Loucy (cell line): Measurements from ENCODE around the gene EREG.

Experiments
- EZH2phosphoT487 ChIP-seq: fragments of 200-600 bp; IDR thresholded peaks from 2 replicates; pipeline ENCODE4 v1.6.1; 2018; ENCODE audit warnings: antibody characterized with exemption, mild to moderate bottlenecking, moderate library complexity, borderline replicate concordance
- TF ChIP-seq, protein P1 (sequence below): fragments of 200-600 bp; sonication (generic); conservative IDR thresholded peaks from 2 replicates; pipeline ENCODE4 v1.5.1; 2014; ENCODE audit warnings: mild to moderate bottlenecking, antibody characterized with exemption, low read length

DNA sequence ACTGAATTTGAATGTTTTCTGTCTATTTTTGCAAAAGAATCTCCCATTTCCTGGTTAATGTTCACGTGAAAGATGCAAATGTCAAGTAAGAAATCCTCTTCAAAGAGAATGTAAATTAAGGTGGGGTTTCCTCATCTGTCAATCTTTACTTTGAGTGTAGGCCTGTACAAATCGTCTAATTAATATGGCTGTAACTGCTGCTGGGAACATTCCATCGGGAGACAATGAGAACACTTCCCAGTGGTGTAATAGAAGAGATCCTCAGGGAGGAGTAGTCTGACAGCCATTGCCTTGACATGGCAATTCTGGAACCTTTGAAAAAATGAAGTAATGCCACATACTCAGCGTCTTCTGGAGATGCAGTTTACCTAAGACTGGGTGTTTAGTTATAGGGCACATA, 3.7 kb downstream of the EREG start:
- TF ChIP-seq, protein P1, sequence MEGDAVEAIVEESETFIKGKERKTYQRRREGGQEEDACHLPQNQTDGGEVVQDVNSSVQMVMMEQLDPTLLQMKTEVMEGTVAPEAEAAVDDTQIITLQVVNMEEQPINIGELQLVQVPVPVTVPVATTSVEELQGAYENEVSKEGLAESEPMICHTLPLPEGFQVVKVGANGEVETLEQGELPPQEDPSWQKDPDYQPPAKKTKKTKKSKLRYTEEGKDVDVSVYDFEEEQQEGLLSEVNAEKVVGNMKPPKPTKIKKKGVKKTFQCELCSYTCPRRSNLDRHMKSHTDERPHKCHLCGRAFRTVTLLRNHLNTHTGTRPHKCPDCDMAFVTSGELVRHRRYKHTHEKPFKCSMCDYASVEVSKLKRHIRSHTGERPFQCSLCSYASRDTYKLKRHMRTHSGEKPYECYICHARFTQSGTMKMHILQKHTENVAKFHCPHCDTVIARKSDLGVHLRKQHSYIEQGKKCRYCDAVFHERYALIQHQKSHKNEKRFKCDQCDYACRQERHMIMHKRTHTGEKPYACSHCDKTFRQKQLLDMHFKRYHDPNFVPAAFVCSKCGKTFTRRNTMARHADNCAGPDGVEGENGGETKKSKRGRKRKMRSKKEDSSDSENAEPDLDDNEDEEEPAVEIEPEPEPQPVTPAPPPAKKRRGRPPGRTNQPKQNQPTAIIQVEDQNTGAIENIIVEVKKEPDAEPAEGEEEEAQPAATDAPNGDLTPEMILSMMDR, result no peak
- TF ChIP-seq EZH2phosphoT487, result no peak
